Esophagus mucosa (tissue), 1 donor: ENCODE measurements around the gene URB1. TPM values are rescaled to one million over a fixed set of nuclear protein-coding genes. Genes with fewer than 3 reads are reported as not detected.

Source experiments
- ATAC-seq: fragments of 200-7000 bp; cut with Tn5 transposase; one replicate; pipeline ENCODE4 v1.9.1; 2020
- total RNA-seq: library from RNA; stranded (reverse); gene quantifications from one replicate; pipeline ENCODE4 v1.2.4, GENCODE V29; 2023
- donor health status: DM: yes; HTN: yes; CAD: no.

URB1 gene
- total RNA-seq = 14.8 TPM

GRCh38 chr21:32392880-32393676, at the start of gene URB1:
TSS of gene URB1 (minus strand) at chr21:32393012. CDS start at chr21:32392910, 102 bp downstream.
- peak; percentile 98 for ATAC-seq

- ATAC-seq = no peak
Observed at GRCh38 chr21:32437729-32438128, 44.9 kb upstream of the URB1 start.

GRCh38 chr21:32432982-32433660, 40.3 kb upstream of the URB1 start:
- ATAC-seq = peak; percentile 71

GRCh38 chr21:32427958-32428623, 35.3 kb upstream of the URB1 start:
- ATAC-seq = no peak

GRCh38 chr21:32426592-32427051, 33.8 kb upstream of the URB1 start:
- ATAC-seq = peak; percentile 42

GRCh38 chr21:32426066-32426465, 33.3 kb upstream of the URB1 start:
- ATAC-seq = peak; percentile 72

GRCh38 chr21:32425628-32426027, 32.8 kb upstream of the URB1 start:
- ATAC-seq = peak; percentile 27

GRCh38 chr21:32424674-32425073, 31.9 kb upstream of the URB1 start:
- no peak for ATAC-seq

- ATAC-seq = no peak
Observed at GRCh38 chr21:32424191-32424535, 31.4 kb upstream of the URB1 start.

GRCh38 chr21:32423320-32424190, 30.7 kb upstream of the URB1 start:
- ATAC-seq = no peak

GRCh38 chr21:32422064-32422463, 29.3 kb upstream of the URB1 start:
- no peak for ATAC-seq

- ATAC-seq = no peak
Observed at GRCh38 chr21:32418146-32418545, 25.3 kb upstream of the URB1 start.

GRCh38 chr21:32415451-32416398, 22.9 kb upstream of the URB1 start:
- ATAC-seq = no peak

GRCh38 chr21:32414579-32415358, 22.0 kb upstream of the URB1 start:
- no peak for ATAC-seq

GRCh38 chr21:32413697-32414578, 21.1 kb upstream of the URB1 start:
- peak; percentile 2 for ATAC-seq

GRCh38 chr21:32413015-32413504, 20.2 kb upstream of the URB1 start:
- peak; percentile 69 for ATAC-seq

- peak; percentile 79 for ATAC-seq
Observed at GRCh38 chr21:32412162-32413014, 19.6 kb upstream of the URB1 start, which contains the start of gene EVA1C. TSS of gene EVA1C (plus strand) at chr21:32412706. CDS start at chr21:32412854, 148 bp downstream.
